Fibroblast of lung (primary cell): ENCODE data around the gene SCAPER. TPM values are rescaled to one million over a fixed set of nuclear protein-coding genes. Genes with fewer than 3 reads are reported as not detected.

Experiments
- DNase-seq, 2 donors: peaks; one replicate each; pipeline versions ENCODE4 v3.0.0 to v3.0.0-alpha.2; 2010; ENCODE audit warnings: low read depth in 2 of 2
- H2AFZ ChIP-seq: 2 replicates; pipeline ENCODE4 v1.5.1; 2012; ENCODE audit warnings: low read length, control low read depth, inconsistent platforms
- H3K27ac ChIP-seq: 2 replicates; pipeline ENCODE4 v1.5.1; 2011; ENCODE audit warnings: low read length, control low read depth; ENCODE audit not compliant: insufficient read depth
- H3K27me3 ChIP-seq: 2 replicates; pipeline ENCODE4 v1.5.1; 2011; ENCODE audit warnings: mild to moderate bottlenecking, low read length; ENCODE audit not compliant: control insufficient read depth, insufficient read depth
- H3K36me3 ChIP-seq: 2 replicates; pipeline ENCODE4 v1.5.1; 2011; ENCODE audit warnings: low read length; ENCODE audit not compliant: control insufficient read depth, insufficient read depth
- H3K4me1 ChIP-seq: 2 replicates; pipeline ENCODE4 v1.5.1; 2011; ENCODE audit warnings: low read length; ENCODE audit not compliant: control insufficient read depth, insufficient read depth; ENCODE audit errors: extremely low read depth
- H3K4me2 ChIP-seq: 2 replicates; pipeline ENCODE4 v1.5.1; 2011; ENCODE audit warnings: low read length, control low read depth; ENCODE audit not compliant: insufficient read depth; ENCODE audit errors: extremely low read depth
- H3K4me3 ChIP-seq, 4 experiments: fragments of 200-600 bp in 1 of 4; sonication (generic) in 1 of 4; replicated peaks in 1 of 4; 2 replicates each; pipeline ENCODE4 v1.5.1; 2011 to 2016; ENCODE audit warnings: low read length in 4 of 4, low read depth in 3 of 4, mild to moderate bottlenecking in 3 of 4, control low read depth in 2 of 4, inconsistent platforms in 1 of 4, mixed read lengths in 1 of 4; ENCODE audit not compliant: insufficient read depth in 1 of 4; ENCODE audit errors: control extremely low read depth in 1 of 4
- H3K79me2 ChIP-seq: 2 replicates; pipeline ENCODE4 v1.5.1; 2012; ENCODE audit warnings: mild to moderate bottlenecking, low read length, inconsistent platforms; ENCODE audit not compliant: control insufficient read depth, insufficient read depth
- H3K9ac ChIP-seq: 2 replicates; pipeline ENCODE4 v1.5.1; 2011; ENCODE audit warnings: mild to moderate bottlenecking, low read length, control low read depth; ENCODE audit not compliant: insufficient read depth
- H3K9me3 ChIP-seq: 2 replicates; pipeline ENCODE4 v1.5.1; 2012; ENCODE audit warnings: low read depth, low read length; ENCODE audit not compliant: control insufficient read depth, insufficient read depth
- H4K20me1 ChIP-seq: 2 replicates; pipeline ENCODE4 v1.5.1; 2011; ENCODE audit warnings: low read length; ENCODE audit not compliant: control insufficient read depth, insufficient read depth; ENCODE audit errors: extremely low read depth
- EZH2 ChIP-seq: IDR thresholded peaks from 2 replicates; pipeline ENCODE4 v1.5.1; 2012; ENCODE audit warnings: low read length, control low read depth, mild to moderate bottlenecking; ENCODE audit errors: missing control alignments
- polyA plus RNA-seq, 2 donors: library from polyadenylated mRNA; depleted of rRNA in 1 of 2; stranded (reverse) in 1 of 2; unstranded in 1 of 2; fragments of >200 nt; gene quantifications; 2 replicates each; pipeline ENCODE4 v1.2.1, GENCODE V29; 2011 to 2012; ENCODE audit warnings: missing spikeins in 1 of 2
- total RNA-seq: library from RNA; depleted of rRNA; stranded (reverse); fragments of >200 nt; gene quantifications from 2 replicates; pipeline ENCODE4 v1.2.1, GENCODE V29; 2014
- TF ChIP-seq, protein P1 (sequence below), 2 donors: IDR thresholded peaks in 1 of 2; conservative IDR thresholded peaks in 1 of 2; 1 replicate in 1 of 2; 2 replicates in 1 of 2; pipeline ENCODE4 v1.5.1; 2011 to 2012; ENCODE audit warnings: low read length in 2 of 2, control low read depth in 1 of 2, inconsistent platforms in 1 of 2, low read depth in 1 of 2, mild to moderate bottlenecking in 1 of 2

Gene SCAPER
- total and polyA plus RNA-seq, 2 donors (not counting 1 experiment from before 2014, with no cell fraction given), result 2.3 to 9.1 TPM

DNA sequence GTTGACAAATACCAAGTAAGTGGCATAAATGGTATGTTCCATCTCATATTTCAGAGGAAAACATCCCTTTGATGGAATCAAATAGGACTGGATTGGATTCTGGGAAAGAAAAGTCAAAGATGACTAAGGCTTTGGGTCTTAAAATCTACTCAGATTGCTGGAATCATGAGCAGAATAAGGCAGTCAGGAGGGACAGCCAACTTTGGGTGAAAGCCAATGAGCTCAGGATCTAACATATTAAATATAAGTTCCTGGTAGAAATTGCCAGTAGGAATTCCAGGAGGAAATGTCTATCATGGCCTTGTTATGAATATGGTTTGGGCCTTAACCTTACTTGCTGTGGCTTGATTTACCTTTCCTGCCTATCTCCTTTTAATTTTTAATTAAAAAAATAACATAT, 513.3 kb downstream of the SCAPER start:
- DNase-seq, result no peak
- Histone ChIP-seq H3K79me2 (no peaks in the 10 kb centered on the region), H3K27me3 (no peaks in the 10 kb centered on the region), H3K4me1 (no peaks in the 10 kb centered on the region), H3K9me3 (no peaks in the 10 kb centered on the region), H2AFZ (no peak overlapping the region), H4K20me1 (no peaks in the 10 kb centered on the region), H3K36me3 (no peaks in the 10 kb centered on the region), H3K27ac (no peak overlapping the region), H3K4me3 (no peak overlapping the region), H3K4me2 (no peak overlapping the region), H3K9ac (no peak overlapping the region)
- no peak for TF ChIP-seq EZH2
- TF ChIP-seq, protein P1, sequence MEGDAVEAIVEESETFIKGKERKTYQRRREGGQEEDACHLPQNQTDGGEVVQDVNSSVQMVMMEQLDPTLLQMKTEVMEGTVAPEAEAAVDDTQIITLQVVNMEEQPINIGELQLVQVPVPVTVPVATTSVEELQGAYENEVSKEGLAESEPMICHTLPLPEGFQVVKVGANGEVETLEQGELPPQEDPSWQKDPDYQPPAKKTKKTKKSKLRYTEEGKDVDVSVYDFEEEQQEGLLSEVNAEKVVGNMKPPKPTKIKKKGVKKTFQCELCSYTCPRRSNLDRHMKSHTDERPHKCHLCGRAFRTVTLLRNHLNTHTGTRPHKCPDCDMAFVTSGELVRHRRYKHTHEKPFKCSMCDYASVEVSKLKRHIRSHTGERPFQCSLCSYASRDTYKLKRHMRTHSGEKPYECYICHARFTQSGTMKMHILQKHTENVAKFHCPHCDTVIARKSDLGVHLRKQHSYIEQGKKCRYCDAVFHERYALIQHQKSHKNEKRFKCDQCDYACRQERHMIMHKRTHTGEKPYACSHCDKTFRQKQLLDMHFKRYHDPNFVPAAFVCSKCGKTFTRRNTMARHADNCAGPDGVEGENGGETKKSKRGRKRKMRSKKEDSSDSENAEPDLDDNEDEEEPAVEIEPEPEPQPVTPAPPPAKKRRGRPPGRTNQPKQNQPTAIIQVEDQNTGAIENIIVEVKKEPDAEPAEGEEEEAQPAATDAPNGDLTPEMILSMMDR (conservative IDR thresholded peaks at IDR 0.05 in 1 of 2, IDR thresholded peaks at IDR 0.05 in 1 of 2; ENCODE audit: low read depth in 1 of 2, low read length in 2 of 2), result no peak

DNA sequence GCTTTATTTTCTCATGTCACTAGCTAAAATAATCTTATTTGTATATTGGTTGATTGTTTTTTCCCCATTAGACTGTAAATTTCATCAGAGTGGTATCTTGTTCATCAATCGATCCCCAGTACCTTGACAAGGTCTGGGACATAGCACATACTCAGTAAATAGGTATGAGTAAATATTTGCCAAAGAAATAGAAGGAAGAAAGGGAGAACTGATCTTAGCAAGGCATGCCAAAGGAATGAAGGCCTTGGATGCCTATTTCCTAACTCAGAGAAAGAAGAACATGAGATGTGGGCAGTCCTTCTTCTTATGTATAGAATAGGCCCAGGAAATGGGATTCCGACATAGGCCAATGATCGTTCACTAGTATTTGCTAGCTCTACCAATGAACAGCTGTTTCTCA, 513.8 kb downstream of the SCAPER start:
- Histone ChIP-seq H3K79me2 (no peaks in the 10 kb centered on the region), H3K27ac (no peak overlapping the region), H3K36me3 (no peaks in the 10 kb centered on the region), H3K4me2 (no peak overlapping the region), H2AFZ (no peak overlapping the region), H3K4me3 (no peak overlapping the region), H4K20me1 (no peaks in the 10 kb centered on the region), H3K9me3 (no peaks in the 10 kb centered on the region), H3K4me1 (no peaks in the 10 kb centered on the region), H3K27me3 (no peaks in the 10 kb centered on the region), H3K9ac (no peak overlapping the region)
- no peak for DNase-seq
- TF ChIP-seq, protein P1 (conservative IDR thresholded peaks at IDR 0.05 in 1 of 2, IDR thresholded peaks at IDR 0.05 in 1 of 2; ENCODE audit: low read depth in 1 of 2, low read length in 2 of 2), result no peak
- no peak for TF ChIP-seq EZH2

DNA sequence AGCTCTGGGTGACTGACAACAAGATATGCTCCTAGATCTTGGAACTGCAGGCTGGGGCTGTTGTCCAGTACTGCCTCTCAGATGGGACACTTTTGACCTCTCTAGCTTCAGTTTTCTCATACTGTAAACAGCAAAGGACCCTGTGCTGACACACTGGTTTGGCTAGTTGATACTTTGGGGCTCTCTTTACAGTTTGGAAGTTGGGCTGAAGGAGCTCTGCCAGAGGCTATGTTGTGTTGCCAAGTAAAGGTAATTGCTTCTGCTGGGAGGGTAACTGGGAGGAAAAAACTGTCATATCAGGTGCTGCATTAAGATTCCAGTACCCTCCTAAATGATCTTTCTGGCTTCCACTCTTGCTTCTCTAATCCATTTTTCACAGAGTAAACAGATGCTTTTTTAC, 514.6 kb downstream of the SCAPER start:
- Histone ChIP-seq H3K9me3 (no peaks in the 10 kb centered on the region), H3K27ac (no peak overlapping the region), H3K4me2 (no peak overlapping the region), H2AFZ (no peak overlapping the region), H4K20me1 (no peaks in the 10 kb centered on the region), H3K9ac (no peak overlapping the region), H3K4me1 (no peaks in the 10 kb centered on the region), H3K79me2 (no peaks in the 10 kb centered on the region), H3K4me3 (no peak overlapping the region), H3K27me3 (no peaks in the 10 kb centered on the region), H3K36me3 (no peaks in the 10 kb centered on the region)
- DNase-seq, result no peak
- TF ChIP-seq EZH2, result no peak
- TF ChIP-seq, protein P1 (conservative IDR thresholded peaks at IDR 0.05 in 1 of 2, IDR thresholded peaks at IDR 0.05 in 1 of 2; ENCODE audit: low read depth in 1 of 2, low read length in 2 of 2), result no peak
